Adrenal gland (tissue), 12 donors: ENCODE data around the gene SPINK4. TPM values are rescaled to one million over a fixed set of nuclear protein-coding genes. Genes with fewer than 3 reads are reported as not detected.

ENCODE experiments used
- DNase-seq, 7 donors: peaks; one replicate each; pipeline ENCODE4 v3.0.0-alpha.2; 2019 to 2020
- H3K27ac ChIP-seq, 5 donors: fragments of 200-600 bp; sonication (generic) in 4 of 5; 1 replicate in 3 of 5; 2 replicates in 2 of 5; pipeline versions ENCODE4 v1.5.1 to v1.8.0; 2016 to 2020; ENCODE audit warnings: mild to moderate bottlenecking in 1 of 5
- H3K27me3 ChIP-seq: fragments of 200-600 bp; 2 replicates; pipeline ENCODE4 v1.8.0; 2021
- H3K36me3 ChIP-seq, 2 donors: fragments of 200-600 bp; replicated peaks in 1 of 2; 1 replicate in 1 of 2; 2 replicates in 1 of 2; pipeline versions ENCODE4 v1.5.1 to v1.8.0; 2018 to 2022
- H3K4me1 ChIP-seq, 2 donors: fragments of 200-600 bp; replicated peaks in 1 of 2; 1 replicate in 1 of 2; 2 replicates in 1 of 2; pipeline versions ENCODE4 v1.5.1 to v1.8.0; 2018 to 2021
- H3K4me3 ChIP-seq, 4 donors: fragments of 200-600 bp; sonication (generic) in 3 of 4; one replicate each; pipeline ENCODE4 v1.5.1; 2016 to 2018
- H3K9me3 ChIP-seq, 3 donors: fragments of 200-600 bp; sonication (generic) in 1 of 3; replicated peaks in 1 of 3; 1 replicate in 2 of 3; 2 replicates in 1 of 3; pipeline versions ENCODE4 v1.5.1 to v1.8.0; 2016 to 2021
- POLR2A ChIP-seq, 2 donors: fragments of 450-650 bp; IDR thresholded peaks; one replicate each; pipeline ENCODE4 v1.6.1; 2017; ENCODE audit warnings: antibody characterized with exemption in 2 of 2, mild to moderate bottlenecking in 2 of 2, moderate library complexity in 1 of 2
- WGBS, 4 donors: extraction: QIAGEN DNeasy Blood & Tissue Kit in 2 of 4; methylation state at CpG; one replicate each; pipeline versions ENCODE4 v1.1.5 to v1.1.7; 2013 to 2017; 5-methylcytosine and 5-hydroxymethylcytosine counted together
- intact Hi-C, 2 donors: fragments of 100-400 bp; cut with DNase I; formaldehyde crosslinking; loops; one replicate each; pipeline versions ENCODE4 v1.14.1 to v1.15.0; 2022 to 2023
- polyA plus RNA-seq, 3 donors: library from polyadenylated mRNA; stranded (reverse); fragments of 200-250 nt in 2 of 3; fragments of 350-450 nt in 1 of 3; fragmentation: Illumina TruSeq in 1 of 3; extraction: RNeasy Lipid Tissue Mini Kit (QIAGEN cat#74804) in 1 of 3; gene quantifications; one replicate each; pipeline ENCODE4 v1.2.3, GENCODE V29; 2013 to 2014
- total RNA-seq, 9 donors: library from RNA; depleted of rRNA in 4 of 9; stranded (reverse); fragments of >200 nt in 4 of 9; fragments of 120-200 nt in 1 of 9; fragmentation: NEBNext Ultra II Directional in 1 of 9; extraction: Animal tissue kit (Norgen Biotek cat#: 25700) in 1 of 9; gene quantifications; one replicate each; pipeline versions ENCODE4 v1.1.0 to v1.2.4, GENCODE V29; 2013 to 2023
- TF ChIP-seq, protein P1 (sequence below), 6 experiments: fragments of 450-650 bp in 4 of 6; fragments of 200-600 bp in 2 of 6; sonication (generic) in 1 of 6; IDR thresholded peaks; 1 replicate in 5 of 6; 2 replicates in 1 of 6; pipeline versions ENCODE4 v1.5.1 to v1.8.0; 2016 to 2021; ENCODE audit warnings: antibody characterized with exemption in 6 of 6, mild to moderate bottlenecking in 2 of 6, moderate library complexity in 1 of 6
- donor health status: healthy with polysubstance abuse.
- donor health status: Bipolar disorder and iron deficiency.
- donor health status: DM: yes; HTN: yes; CAD: no.
- donor health status: DM: no; HTN: no; CAD: no.
- donor health status: DM: no; HTN: no; CAD: no.
- donor health status: DM: yes; HTN: yes; CAD: no.

SPINK4 gene
- total and polyA plus RNA-seq, 12 donors: 1.7 to 12.0 (median 4.3) TPM; not detected in 7

DNA sequence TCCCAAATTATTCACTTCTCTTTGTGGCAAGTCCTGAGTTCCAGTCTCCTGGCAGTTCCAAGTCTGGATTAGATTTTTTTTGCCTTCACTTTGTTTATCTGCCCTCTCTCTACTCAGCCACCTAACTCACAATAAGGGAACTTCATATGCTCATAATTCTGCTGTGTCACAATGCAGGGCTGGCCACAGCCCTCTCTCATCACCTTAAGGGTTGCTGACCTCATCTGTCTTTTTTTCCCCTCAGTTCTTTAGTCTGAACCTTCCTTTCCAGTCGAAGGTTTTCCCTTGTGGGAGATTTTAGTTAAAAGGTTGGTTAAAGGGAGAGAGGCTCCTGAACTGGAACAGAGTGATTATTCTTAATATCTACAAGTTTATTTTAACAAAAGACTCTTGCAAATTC is 20.4 kb downstream of the SPINK4 start:
- WGBS, 4 donors: 76 to 90% (median 84%) methylated on average over 1 of the region's 1 CpG
- no peaks in the 10 kb centered on the region for H3K9me3 ChIP-seq
- DNase-seq: no peak
- no peak for TF ChIP-seq POLR2A (IDR thresholded peaks at IDR 0.05)
- TF ChIP-seq, protein P1, sequence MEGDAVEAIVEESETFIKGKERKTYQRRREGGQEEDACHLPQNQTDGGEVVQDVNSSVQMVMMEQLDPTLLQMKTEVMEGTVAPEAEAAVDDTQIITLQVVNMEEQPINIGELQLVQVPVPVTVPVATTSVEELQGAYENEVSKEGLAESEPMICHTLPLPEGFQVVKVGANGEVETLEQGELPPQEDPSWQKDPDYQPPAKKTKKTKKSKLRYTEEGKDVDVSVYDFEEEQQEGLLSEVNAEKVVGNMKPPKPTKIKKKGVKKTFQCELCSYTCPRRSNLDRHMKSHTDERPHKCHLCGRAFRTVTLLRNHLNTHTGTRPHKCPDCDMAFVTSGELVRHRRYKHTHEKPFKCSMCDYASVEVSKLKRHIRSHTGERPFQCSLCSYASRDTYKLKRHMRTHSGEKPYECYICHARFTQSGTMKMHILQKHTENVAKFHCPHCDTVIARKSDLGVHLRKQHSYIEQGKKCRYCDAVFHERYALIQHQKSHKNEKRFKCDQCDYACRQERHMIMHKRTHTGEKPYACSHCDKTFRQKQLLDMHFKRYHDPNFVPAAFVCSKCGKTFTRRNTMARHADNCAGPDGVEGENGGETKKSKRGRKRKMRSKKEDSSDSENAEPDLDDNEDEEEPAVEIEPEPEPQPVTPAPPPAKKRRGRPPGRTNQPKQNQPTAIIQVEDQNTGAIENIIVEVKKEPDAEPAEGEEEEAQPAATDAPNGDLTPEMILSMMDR (IDR thresholded peaks at IDR 0.05): no peak
- H3K4me1 ChIP-seq: peaks cover 10 to 14% of the 10 kb centered on the region in 2 donors
- H3K27me3 ChIP-seq: no peaks in the 10 kb centered on the region
- intact Hi-C loops: no loop called here
- H3K27ac ChIP-seq: no peak overlapping the region
- H3K36me3 ChIP-seq: peaks cover 0 to 70% of the 10 kb centered on the region in 2 donors
- no peak overlapping the region for H3K4me3 ChIP-seq

DNA sequence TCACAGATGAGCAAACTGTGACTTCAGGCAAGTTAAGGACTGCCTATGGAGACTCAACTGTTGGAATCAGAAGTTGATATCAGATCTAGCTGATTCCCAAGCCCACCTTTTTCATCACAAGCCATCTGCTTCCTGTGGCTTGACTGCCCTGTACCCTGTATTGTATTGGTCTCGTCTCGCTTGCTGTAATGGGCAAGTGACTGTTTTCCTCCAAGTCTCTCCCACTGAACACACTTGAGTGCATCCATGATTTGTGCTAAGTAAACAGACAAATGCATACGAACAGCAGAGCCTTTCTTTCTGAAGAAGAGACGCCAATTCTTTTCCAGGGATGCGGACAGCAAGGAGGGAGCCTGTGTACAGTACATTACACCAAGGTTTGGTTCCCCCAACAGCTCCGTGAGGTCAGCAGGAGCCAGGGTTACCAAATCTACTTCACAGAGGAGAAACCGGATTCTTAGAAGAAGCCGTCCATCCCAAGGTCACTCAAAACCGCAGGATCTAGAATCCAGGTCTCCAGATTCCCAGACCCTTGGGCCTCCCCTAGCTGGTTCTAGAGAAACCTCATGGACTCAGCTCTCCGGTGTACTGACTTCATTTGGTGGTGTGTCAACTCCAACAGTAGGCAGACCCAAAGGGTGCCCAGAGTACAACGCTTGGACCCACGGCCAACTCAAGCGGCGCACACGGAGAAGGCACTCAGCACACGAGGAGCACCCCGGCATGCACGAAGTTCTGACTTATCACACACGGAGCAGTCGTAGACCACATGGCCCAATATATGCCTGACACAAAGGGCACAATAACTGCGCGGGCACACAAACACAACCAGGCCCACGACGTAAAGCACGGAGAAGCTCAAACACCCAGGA is 23.4 kb downstream of the SPINK4 start:
- Histone ChIP-seq H3K27me3 (no peaks in the 10 kb centered on the region), H3K9me3 (no peaks in the 10 kb centered on the region), H3K4me1 (peaks cover 17 to 26% of the 10 kb centered on the region in 2 donors), H3K27ac (peak overlapping the region in 3 of 5 donors; percentile 87 to 96 (median 90)), H3K4me3 (peak overlapping the region; percentile 13 to 93 (median 78)), H3K36me3 (peaks cover 0 to 61% of the 10 kb centered on the region in 2 donors)
- WGBS, 4 donors: 8 to 11% (median 9%) methylated on average over 21 to 25 of the region's 25 CpGs
- intact Hi-C loops: no loop called here
- DNase-seq: peak in 5 of 7 donors; percentile 30 to 40 (median 38)
- TF ChIP-seq, protein P1 (IDR thresholded peaks at IDR 0.05): no peak
- peak in 1 of 2 donors; percentile 13 for TF ChIP-seq POLR2A (IDR thresholded peaks at IDR 0.05)

DNA sequence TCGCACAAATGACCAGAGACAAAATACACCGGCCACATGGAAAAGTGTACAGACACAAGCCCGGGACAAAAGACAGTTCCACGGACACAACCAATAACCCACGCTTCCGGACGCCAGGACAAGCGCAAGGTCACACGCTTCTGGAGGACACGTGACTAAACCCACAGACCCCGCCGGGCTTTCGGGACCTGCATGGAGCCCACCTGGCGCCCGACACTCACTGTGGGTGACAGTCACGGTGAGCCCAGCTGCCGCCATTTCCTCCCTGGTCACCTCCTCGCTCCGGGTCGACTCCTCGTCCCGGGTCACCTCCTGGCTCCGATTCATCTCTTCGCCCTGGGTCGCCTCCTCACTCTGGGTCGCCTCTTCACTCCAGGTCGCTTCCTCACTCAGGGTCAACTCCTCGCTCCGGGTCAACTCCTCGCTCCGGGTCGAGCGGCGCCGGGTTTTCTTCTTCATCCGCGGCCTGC is 24.1 kb downstream of the SPINK4 start:
- Histone ChIP-seq H3K4me3 (peak overlapping the region; percentile 13 to 93 (median 78)), H3K27ac (peak overlapping the region; percentile 78 to 96 (median 88)), H3K27me3 (no peaks in the 10 kb centered on the region), H3K4me1 (peaks cover 17 to 26% of the 10 kb centered on the region in 2 donors), H3K36me3 (peaks cover 0 to 60% of the 10 kb centered on the region in 2 donors), H3K9me3 (no peaks in the 10 kb centered on the region)
- 0 to 1% (median 0%) methylated on average over 10 to 37 of the region's 37 CpGs for WGBS, 4 donors
- TF ChIP-seq, protein P1 (IDR thresholded peaks at IDR 0.05): no peak
- TF ChIP-seq POLR2A (IDR thresholded peaks at IDR 0.05): no peak
- DNase-seq: peak; percentile 44 to 81 (median 58)
- intact Hi-C loops: no loop called here

DNA sequence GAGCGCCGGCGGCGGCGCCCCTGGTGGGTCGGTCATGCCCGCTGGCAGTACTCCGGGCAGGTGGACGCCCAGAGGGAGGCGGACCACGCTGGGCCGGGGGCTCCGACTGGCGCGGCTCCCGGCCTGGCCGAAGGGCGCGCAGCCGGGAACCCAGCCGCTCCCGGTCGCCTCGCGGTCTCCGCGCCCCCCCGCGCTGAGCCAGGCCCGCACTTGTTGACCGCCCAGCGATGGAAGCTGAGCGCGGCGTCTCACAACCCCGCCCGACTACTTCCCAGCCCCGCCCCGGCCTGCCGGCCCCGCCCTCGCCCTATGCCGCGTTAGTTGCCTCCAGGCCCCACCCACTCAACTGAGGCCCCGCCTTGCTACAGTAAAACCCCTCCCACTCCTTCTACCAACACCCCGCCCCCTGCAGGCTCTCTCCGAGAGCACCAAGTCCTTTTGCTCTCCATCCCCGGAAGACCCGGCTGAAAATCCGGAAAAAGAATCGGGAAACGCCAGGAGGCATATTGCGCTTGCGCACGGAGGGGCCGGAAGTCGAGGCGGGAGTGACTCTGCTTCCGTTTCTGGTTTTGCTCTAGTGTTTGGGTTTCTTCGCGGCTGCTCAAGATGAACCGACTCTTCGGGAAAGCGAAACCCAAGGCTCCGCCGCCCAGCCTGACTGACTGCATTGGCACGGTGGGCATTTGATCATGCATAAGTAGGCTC is 24.7 kb downstream of the SPINK4 start, which contains the start of the genes BAG1 and CHMP5:
Gene BAG1, minus strand, starts transcription at position 236 of the 705 bp plus-strand sequence.
Gene CHMP5, plus strand, starts transcription at position 577 of the 705 bp plus-strand sequence. Its CDS starts 30 bp downstream, at position 607.
- no peaks in the 10 kb centered on the region for H3K27me3 ChIP-seq
- H3K36me3 ChIP-seq: peaks cover 0 to 60% of the 10 kb centered on the region in 2 donors
- no peaks in the 10 kb centered on the region for H3K9me3 ChIP-seq
- H3K4me1 ChIP-seq: peaks cover 17 to 26% of the 10 kb centered on the region in 2 donors
- peak; percentile 100 for DNase-seq
- TF ChIP-seq, protein P1 (IDR thresholded peaks at IDR 0.05): peak; percentile 19 to 55 (median 36)
- peak; percentile 63 to 86 for TF ChIP-seq POLR2A (IDR thresholded peaks at IDR 0.05)
- WGBS, 4 donors: 0 to 1% (median 0%) methylated on average over 9 to 67 of the region's 67 CpGs
- intact Hi-C loops: no loop called here
- H3K4me3 ChIP-seq: peak within 1 kb of the TSS; percentile 13 to 93 (median 78)
- peak within 1 kb of the TSS; percentile 78 to 96 (median 88) for H3K27ac ChIP-seq
